ENCODE measurements around the gene RNF182. TPM values are rescaled to one million over a fixed set of nuclear protein-coding genes. Genes with fewer than 3 reads are reported as not detected.
"Not testable (repeated sequence)": the region's sequence is repeated elsewhere in the genome, so short reads cannot be mapped to it uniquely, and the experiment has no call there.

The RNF182 gene
- polyA plus RNA-seq, 3 donors from 2014 or later = not detected

DNA sequence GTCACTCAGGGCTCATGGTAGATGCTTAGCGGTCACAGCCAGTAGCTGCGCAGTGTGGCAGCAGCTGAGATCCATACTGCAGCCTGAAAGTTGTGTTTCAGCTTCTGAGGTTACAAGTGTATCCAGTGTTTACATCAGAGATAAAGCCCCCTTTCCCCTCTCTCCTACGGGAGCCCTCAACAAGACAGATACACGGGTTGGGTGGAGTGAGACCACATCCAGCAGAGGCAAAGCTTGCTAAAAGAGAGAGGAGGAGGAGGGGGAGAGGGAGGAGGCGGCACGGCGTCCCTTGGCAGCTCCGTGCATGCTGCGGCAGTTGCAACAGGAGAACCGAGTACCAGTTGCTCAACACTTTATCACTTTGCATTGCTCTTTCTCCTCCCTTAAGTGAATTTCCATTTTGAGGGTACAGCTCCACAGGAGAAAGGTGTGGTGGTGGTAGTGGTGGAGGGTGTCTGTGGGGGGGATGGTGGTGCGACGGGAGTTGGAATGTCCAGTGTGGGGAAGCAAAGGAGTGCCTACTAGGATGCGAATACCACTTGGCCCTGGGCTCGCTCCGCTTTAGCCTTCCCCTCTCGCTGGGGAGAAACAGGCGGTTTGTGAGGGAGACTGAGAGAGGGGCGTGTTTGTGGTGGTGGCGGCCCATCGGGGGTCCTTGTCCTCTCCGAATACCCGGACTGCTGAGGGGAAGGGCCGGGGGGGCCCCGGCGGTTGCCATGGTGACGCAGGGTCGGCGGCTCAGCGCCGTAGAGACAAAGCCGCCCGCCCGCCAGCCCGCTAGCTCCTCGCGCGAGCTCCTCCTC lies 405 bp upstream of the RNF182 start:
- Mint-ChIP-seq H3K9me3 (peaks cover 0 to 5% (median 0%) of the 10 kb centered on the region in 6 donors), H3K27me3 (ENCODE audit: low read depth in 3 of 3) (peaks cover 13 to 49% (median 22%) of the 10 kb centered on the region in 3 donors), H3K4me1 (peaks cover 12 to 17% of the 10 kb centered on the region in 2 donors), H3K4me3 (peak overlapping the region; percentile 70 to 85 (median 78)), H3K27ac (no peak overlapping the region), H3K36me3 (no peaks in the 10 kb centered on the region)
- DNase-seq = peak in 2 of 3 donors; percentile 17 to 23

DNA sequence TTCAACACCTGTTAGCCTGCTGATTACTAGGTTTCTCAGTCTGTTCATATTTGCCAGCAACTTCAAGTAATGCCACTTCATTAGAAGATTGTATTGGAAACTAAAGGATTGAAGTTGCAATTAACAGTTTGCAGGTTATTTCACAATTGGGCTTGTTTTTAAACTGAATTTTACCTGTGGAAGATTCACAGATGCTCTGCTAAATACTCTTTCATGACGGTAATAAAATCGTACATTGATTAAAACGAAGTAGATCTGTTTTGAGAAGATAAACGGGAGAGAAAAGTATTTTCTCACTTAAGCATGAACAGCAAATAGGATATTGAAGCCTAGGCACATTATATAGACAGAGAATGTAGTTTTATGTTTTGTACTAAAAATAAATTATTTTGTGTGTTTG lies 1.6 kb downstream of the RNF182 start:
- H3K36me3 Mint-ChIP-seq = no peaks in the 10 kb centered on the region
- no peak overlapping the region for H3K27ac Mint-ChIP-seq
- DNase-seq = no peak
- peaks cover 12 to 17% of the 10 kb centered on the region in 2 donors for H3K4me1 Mint-ChIP-seq
- H3K4me3 Mint-ChIP-seq = no peak overlapping the region
- H3K27me3 Mint-ChIP-seq (ENCODE audit: low read depth in 3 of 3) = peaks cover 12 to 55% (median 24%) of the 10 kb centered on the region in 3 donors
- H3K9me3 Mint-ChIP-seq = peaks cover 0 to 7% (median under 1%) of the 10 kb centered on the region in 6 donors

DNA sequence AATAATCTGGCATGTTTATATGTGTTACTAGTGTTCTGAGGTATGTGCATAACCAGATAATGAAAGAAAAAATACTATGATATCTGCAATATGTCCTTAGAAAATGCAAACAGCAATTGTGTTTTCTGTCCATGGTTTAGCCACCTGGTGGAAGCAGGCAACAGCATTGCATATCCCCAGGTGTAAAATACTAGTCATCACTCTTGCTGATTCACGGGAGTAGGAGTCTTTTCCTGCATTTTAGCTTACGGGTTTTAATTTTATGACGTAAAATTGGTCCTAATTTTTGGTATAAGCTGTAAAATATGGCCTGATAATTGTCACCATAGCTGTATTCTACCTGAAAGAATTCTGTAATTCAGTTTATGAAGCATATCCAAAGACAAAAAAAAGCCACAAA lies 2.5 kb downstream of the RNF182 start:
- H3K9me3 Mint-ChIP-seq = peaks cover 0 to 10% (median 2%) of the 10 kb centered on the region in 6 donors
- no peak overlapping the region for H3K4me3 Mint-ChIP-seq
- no peak for DNase-seq
- H3K27me3 Mint-ChIP-seq (ENCODE audit: low read depth in 3 of 3) = peaks cover 11 to 56% (median 24%) of the 10 kb centered on the region in 3 donors
- peaks cover 0 to 3% (median 0%) of the 10 kb centered on the region in 3 donors for H3K36me3 Mint-ChIP-seq
- no peak overlapping the region for H3K27ac Mint-ChIP-seq
- peaks cover 12 to 17% of the 10 kb centered on the region in 2 donors for H3K4me1 Mint-ChIP-seq

DNA sequence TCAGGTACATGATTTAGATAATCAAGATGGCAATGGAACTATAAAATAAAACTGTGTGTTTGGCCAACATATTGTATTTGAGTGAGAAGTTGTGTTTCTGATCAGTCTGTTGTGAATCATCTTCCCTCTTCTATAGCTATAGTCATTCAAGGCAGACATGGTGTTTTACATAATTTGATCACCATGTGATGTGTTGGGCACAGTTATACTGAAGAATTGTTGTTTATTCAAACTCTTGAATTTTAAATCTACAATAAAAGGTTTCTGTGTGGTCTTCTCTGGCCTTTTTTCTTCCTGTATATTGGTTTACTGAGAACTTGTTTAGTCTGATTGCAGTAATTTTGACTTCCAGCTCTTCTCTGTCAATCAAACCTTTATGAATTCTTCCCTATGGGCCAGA lies 4.4 kb downstream of the RNF182 start:
- Mint-ChIP-seq H3K36me3 (peaks cover 0 to 3% (median 0%) of the 10 kb centered on the region in 3 donors), H3K9me3 (peaks cover 0 to 10% (median 2%) of the 10 kb centered on the region in 6 donors), H3K4me3 (no peak overlapping the region), H3K27me3 (ENCODE audit: low read depth in 3 of 3) (peaks cover 7 to 48% (median 24%) of the 10 kb centered on the region in 3 donors), H3K27ac (no peak overlapping the region), H3K4me1 (peaks cover 11 to 13% of the 10 kb centered on the region in 2 donors)
- no peak for DNase-seq

DNA sequence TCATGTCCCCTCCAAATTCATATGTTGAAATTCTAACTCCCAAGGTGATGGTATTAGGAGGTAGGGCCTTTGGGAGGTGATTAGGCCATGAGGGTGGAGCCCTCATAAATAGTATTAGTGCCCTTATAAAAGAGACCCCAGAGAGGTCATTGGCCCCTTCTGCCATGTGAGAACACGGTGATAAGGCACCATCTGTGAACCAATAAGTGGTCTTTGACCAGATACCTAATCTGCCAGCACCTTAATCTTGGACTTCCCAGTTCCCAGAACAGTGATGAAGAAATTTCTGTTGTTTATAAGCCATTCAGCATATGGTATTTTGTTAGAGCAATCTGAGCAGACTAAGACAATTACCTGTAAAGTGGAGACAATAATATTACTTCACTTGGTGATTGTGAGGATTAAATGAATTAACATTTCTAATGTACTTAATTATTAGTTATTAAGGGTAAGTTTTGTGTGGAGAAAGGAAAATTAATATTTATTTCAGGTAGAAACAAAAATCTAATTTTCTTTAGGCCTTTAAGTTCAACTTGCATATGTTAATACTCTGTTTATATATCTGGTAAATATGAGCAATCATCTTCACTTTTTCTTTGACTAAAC lies 7.1 kb downstream of the RNF182 start:
- peaks cover 0 to 9% (median 2%) of the 10 kb centered on the region in 6 donors for H3K9me3 Mint-ChIP-seq
- H3K27me3 Mint-ChIP-seq (ENCODE audit: low read depth in 3 of 3) = peaks cover 0 to 32% (median 10%) of the 10 kb centered on the region in 3 donors
- no peaks in the 10 kb centered on the region for H3K4me1 Mint-ChIP-seq
- no peak for DNase-seq
- H3K4me3 Mint-ChIP-seq = no peak overlapping the region
- no peak overlapping the region for H3K27ac Mint-ChIP-seq
- H3K36me3 Mint-ChIP-seq = peaks cover 0 to 3% (median 0%) of the 10 kb centered on the region in 3 donors

DNA sequence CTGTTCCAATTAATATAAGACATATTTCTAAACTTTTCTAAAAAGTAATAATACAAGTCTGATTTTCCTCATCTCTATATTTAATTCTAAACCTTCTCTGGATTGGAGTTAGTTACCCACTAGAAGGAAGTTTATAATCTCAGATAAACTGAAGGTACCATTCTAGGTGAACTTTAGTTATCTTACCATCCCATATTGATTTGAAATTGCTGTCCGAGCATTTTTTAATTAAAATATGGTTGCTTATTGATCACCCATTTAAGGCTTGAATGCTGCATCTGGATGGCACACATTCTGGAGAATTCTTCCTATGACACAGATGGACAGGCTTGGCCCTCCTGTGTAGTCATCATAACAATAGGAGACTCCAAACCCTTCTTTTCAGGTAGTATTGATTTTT lies 8.0 kb downstream of the RNF182 start:
- Mint-ChIP-seq H3K4me3 (no peak overlapping the region), H3K27me3 (ENCODE audit: low read depth in 3 of 3) (peaks cover 0 to 29% (median 4%) of the 10 kb centered on the region in 3 donors)

DNA sequence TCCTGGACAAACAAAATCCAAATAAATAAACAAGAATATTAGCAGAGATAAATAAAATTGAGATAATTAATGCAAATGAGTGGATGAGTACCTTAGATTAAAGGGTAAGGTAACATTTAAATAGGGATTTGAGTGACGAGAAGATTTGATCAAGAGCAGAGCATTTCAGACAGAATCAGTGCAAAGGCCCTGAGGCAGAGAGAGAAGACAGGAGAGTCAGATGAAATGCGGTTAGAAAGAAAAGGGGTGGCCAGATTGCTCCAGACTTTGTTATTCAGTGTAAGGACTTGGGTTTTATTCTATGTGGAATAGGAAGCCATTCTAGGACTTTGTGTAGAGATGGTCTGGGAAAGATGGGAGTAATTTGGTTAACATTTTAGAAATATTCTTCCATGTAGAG lies 10.0 kb downstream of the RNF182 start:
- Mint-ChIP-seq H3K4me3 (no peak overlapping the region), H3K27me3 (ENCODE audit: low read depth in 3 of 3) (peaks cover 0 to 15% (median 3%) of the 10 kb centered on the region in 3 donors), H3K27ac (no peak overlapping the region), H3K36me3 (peaks cover 0 to 3% (median 0%) of the 10 kb centered on the region in 3 donors), H3K9me3 (peaks cover 0 to 9% (median 0%) of the 10 kb centered on the region in 6 donors), H3K4me1 (no peaks in the 10 kb centered on the region)
- DNase-seq = no peak

More for the DNA sequence above, 8.0 kb downstream of the RNF182 start:
- H3K36me3 Mint-ChIP-seq = peaks cover 0 to 3% (median 0%) of the 10 kb centered on the region in 3 donors
- H3K9me3 Mint-ChIP-seq = peaks cover 0 to 9% (median 0%) of the 10 kb centered on the region in 6 donors
- no peak overlapping the region for H3K27ac Mint-ChIP-seq
- no peaks in the 10 kb centered on the region for H3K4me1 Mint-ChIP-seq
- no peak for DNase-seq

DNA sequence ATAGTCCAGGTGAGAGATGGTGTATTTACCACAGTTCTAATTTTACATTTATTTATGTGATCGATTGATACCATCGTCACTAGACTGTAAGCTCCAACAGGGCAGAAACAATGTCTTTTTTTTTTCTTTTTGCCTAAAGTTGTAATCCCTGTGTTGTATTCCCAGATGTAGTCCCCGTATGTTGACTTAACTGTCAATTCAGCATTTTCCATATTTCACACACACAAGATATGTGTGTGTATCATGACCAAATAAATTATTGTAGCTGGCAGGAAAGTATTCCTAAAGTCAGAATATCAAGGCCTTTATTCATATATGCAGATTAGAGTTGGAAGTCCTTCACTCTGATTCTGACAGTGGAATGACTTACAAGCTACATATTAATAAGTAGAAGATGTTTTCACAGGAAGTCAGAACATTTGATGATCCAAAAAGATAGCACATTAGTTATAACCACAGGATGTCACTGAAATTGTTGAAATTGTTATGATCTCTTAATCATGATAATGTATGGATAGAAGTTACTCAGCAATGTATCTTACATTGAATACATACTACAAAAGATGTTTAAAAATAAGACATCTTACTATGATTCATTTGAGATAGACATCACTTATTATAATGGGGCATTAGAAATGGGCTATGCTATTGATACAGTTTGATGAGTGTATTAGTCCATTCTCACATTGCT lies 10.6 kb downstream of the RNF182 start:
- Mint-ChIP-seq H3K4me3 (no peak overlapping the region), H3K4me1 (no peaks in the 10 kb centered on the region), H3K27ac (no peak overlapping the region), H3K9me3 (peaks cover 0 to 9% (median 0%) of the 10 kb centered on the region in 6 donors), H3K27me3 (ENCODE audit: low read depth in 3 of 3) (peaks cover 0 to 15% (median 3%) of the 10 kb centered on the region in 3 donors), H3K36me3 (peaks cover 0 to 3% (median 0%) of the 10 kb centered on the region in 3 donors)
- DNase-seq = no peak

DNA sequence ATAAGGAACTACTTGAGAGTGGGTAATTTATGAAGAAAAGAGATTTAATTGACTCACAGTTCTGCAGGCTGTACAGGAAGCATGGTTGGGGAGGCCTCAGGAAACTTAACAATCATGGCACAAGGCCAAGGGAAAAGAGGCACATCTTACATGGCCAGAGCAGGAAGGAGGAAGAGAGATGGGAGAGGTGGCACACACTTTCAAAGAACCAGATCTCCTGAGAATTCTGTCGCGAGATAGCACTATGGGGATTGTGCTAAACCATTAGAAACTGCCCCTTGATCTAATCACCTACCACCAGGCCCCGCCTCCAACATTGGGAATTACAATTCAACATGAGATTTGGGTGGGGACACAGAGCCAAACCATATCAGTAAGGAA lies 11.1 kb downstream of the RNF182 start:
- H3K4me1 Mint-ChIP-seq, H3K27ac Mint-ChIP-seq, H3K9me3 Mint-ChIP-seq, H3K36me3 Mint-ChIP-seq, H3K4me3 Mint-ChIP-seq, DNase-seq: not testable (repeated sequence)
- peaks cover 1 to 14% (median 3%) of the 10 kb centered on the region in 3 donors for H3K27me3 Mint-ChIP-seq (ENCODE audit: low read depth in 3 of 3)

DNA sequence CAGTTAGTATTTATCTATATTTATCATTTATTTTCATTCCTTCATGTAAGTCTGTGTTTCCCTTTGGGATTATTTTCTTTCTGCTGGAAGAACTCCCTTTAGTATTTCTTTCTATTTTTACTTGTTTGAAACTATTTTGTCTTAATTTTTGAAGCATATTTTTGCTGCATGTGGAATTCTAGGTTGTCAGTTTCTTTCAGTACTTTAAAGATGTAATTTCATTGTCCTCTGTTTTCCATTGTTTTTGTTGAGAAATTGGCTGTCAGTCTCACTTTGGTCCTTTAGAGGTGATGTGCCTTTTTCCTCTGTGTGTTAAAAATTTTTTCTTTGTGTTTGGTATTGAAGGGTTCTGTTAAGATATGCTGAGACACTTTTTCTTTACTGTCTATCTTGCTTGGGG lies 17.1 kb downstream of the RNF182 start:
- Mint-ChIP-seq H3K36me3 (no peaks in the 10 kb centered on the region), H3K27me3 (ENCODE audit: low read depth in 3 of 3) (peaks cover 0 to 13% (median 12%) of the 10 kb centered on the region in 3 donors), H3K9me3 (peaks cover 0 to 10% (median 2%) of the 10 kb centered on the region in 6 donors), H3K4me3 (no peak overlapping the region), H3K4me1 (no peaks in the 10 kb centered on the region), H3K27ac (no peak overlapping the region)
- no peak for DNase-seq

DNA sequence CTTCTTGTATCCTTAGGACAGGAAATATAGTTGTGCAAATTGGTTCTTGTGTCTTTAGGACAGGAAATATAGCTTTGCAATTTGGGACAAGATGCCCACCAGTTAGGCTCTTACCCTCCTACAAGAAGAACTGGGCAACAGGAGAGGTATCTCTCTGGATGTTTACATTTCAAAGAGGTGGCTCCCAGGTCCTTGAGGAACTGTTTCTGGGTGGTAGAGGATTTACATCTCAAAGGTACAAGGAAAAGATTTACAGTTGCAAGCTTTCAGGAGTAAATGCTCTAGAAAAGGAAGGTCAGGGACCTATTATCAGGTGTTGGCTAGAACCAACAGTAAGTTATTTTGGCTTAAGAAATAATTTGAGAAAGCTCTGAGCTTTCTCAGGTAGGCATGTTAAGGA lies 19.2 kb downstream of the RNF182 start:
- no peak overlapping the region for H3K4me3 Mint-ChIP-seq
- H3K4me1 Mint-ChIP-seq = no peaks in the 10 kb centered on the region
- no peak overlapping the region for H3K27ac Mint-ChIP-seq
- peaks cover 0 to 20% (median 13%) of the 10 kb centered on the region in 3 donors for H3K27me3 Mint-ChIP-seq (ENCODE audit: low read depth in 3 of 3)
- no peak for DNase-seq
- H3K9me3 Mint-ChIP-seq = peaks cover 0 to 10% (median 3%) of the 10 kb centered on the region in 6 donors
- H3K36me3 Mint-ChIP-seq = no peaks in the 10 kb centered on the region

DNA sequence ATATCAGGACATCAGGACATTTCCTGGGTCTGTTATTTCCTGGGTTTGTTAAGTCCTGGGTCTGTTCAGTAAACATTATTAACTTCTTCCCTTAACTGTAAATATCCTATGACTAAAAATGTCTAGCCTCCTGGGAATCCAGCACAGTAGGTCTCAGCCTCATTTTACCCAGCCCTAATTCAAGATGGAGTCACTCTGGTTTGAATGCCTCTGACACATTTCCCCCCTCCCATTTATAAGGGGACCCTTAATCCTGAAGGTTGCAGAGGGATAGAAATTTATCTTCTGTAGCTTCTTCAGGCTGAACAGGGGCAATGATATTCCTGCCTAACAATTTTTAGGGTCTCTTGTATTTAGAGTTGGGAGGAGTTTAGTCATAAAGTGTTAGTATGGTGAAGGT lies 21.8 kb downstream of the RNF182 start:
- H3K27me3 Mint-ChIP-seq (ENCODE audit: low read depth in 3 of 3) = peaks cover 0 to 18% (median 10%) of the 10 kb centered on the region in 3 donors
- H3K36me3 Mint-ChIP-seq = no peaks in the 10 kb centered on the region
- H3K9me3 Mint-ChIP-seq = peaks cover 0 to 10% (median 3%) of the 10 kb centered on the region in 6 donors

DNA sequence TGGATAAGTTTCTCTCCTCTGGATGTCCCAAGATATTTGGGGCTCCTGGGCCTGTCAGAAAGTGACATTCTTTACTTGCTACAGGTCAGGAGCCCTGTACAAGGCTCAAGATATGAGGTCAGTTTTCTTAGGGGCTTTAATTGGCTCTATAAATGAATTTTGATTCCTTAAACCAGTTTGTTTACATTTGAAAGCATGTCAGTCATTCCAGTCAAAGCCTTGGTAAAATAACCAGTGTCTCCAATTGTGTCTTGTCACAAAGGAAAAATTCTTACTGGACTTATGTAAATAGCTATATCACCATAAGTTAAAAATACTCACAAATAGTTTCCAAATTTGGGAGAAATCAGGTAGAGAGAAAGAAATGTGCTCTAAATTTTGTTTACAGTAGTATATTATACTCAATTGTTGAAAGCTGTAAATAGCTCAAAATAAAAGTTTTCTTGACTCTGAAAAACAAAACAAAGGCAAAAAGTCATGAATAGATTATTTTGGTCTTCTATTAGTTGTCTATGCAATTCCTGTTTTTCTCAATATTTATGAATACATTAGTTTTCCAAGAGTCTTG lies 22.9 kb downstream of the RNF182 start:
- H3K4me1 Mint-ChIP-seq = no peaks in the 10 kb centered on the region
- no peak for DNase-seq
- no peaks in the 10 kb centered on the region for H3K36me3 Mint-ChIP-seq
- peaks cover 0 to 14% (median 5%) of the 10 kb centered on the region in 3 donors for H3K27me3 Mint-ChIP-seq (ENCODE audit: low read depth in 3 of 3)
- H3K4me3 Mint-ChIP-seq = no peak overlapping the region
- no peak overlapping the region for H3K27ac Mint-ChIP-seq
- peaks cover 0 to 5% (median under 1%) of the 10 kb centered on the region in 6 donors for H3K9me3 Mint-ChIP-seq

More for the DNA sequence above, 21.8 kb downstream of the RNF182 start:
- Mint-ChIP-seq H3K4me3 (no peak overlapping the region), H3K27ac (no peak overlapping the region), H3K4me1 (no peaks in the 10 kb centered on the region)
- DNase-seq = no peak
